Transverse colon (tissue), 4 donors: Measurements from ENCODE around the gene LCTL. TPM values are rescaled to one million over a fixed set of nuclear protein-coding genes. Genes with fewer than 3 reads are reported as not detected.
A peak's percentile ranks its signal among the peaks of the same experiment; 100 is the strongest.
"Not testable (repeated sequence)": the region's sequence is repeated elsewhere in the genome, so short reads cannot be mapped to it uniquely, and the experiment has no call there.

Source experiments
- DNase-seq: peaks from one replicate; pipeline ENCODE4 v3.0.0-alpha.2; 2019
- H3K27ac ChIP-seq, 4 donors: fragments of 200-600 bp; sonication (generic); 2 replicates each; pipeline ENCODE4 v1.5.1; 2016 to 2018; ENCODE audit warnings: inconsistent platforms in 4 of 4
- H3K27me3 ChIP-seq: fragments of 200-600 bp; sonication (generic); 2 replicates; pipeline ENCODE4 v1.5.1; 2017; ENCODE audit warnings: inconsistent platforms
- H3K36me3 ChIP-seq, 4 donors: fragments of 200-600 bp; sonication (generic); 2 replicates each; pipeline ENCODE4 v1.5.1; 2017 to 2019; ENCODE audit warnings: inconsistent platforms in 4 of 4
- H3K4me1 ChIP-seq, 4 donors: fragments of 200-600 bp; sonication (generic); 2 replicates each; pipeline ENCODE4 v1.5.1; 2017 to 2020; ENCODE audit warnings: inconsistent platforms in 4 of 4
- H3K4me3 ChIP-seq, 4 donors: fragments of 200-600 bp; sonication (generic); 1 replicate in 1 of 4; 2 replicates in 3 of 4; pipeline versions ENCODE4 v1.5.1 to v1.6.1; 2017 to 2019; ENCODE audit warnings: inconsistent platforms in 4 of 4
- H3K9me3 ChIP-seq, 2 donors: fragments of 200-600 bp; sonication (generic); 2 replicates each; pipeline ENCODE4 v1.5.1; 2017 to 2019; ENCODE audit warnings: inconsistent platforms in 2 of 2
- CTCF ChIP-seq, 5 experiments: fragments of 200-600 bp in 3 of 5; fragments of 450-650 bp in 2 of 5; sonication (generic) in 3 of 5; IDR thresholded peaks; 1 replicate in 2 of 5; 2 replicates in 3 of 5; pipeline ENCODE4 v1.5.1; 2016 to 2017; ENCODE audit warnings: antibody characterized with exemption in 5 of 5, inconsistent platforms in 3 of 5, mild to moderate bottlenecking in 2 of 5, moderate library complexity in 1 of 5
- EP300 ChIP-seq: sonication (generic); formaldehyde crosslinking; IDR thresholded peaks from one replicate; pipeline ENCODE4 v1.6.1; 2017; ENCODE audit warnings: antibody characterized with exemption, low read depth
- POLR2A ChIP-seq: fragments of 450-650 bp; IDR thresholded peaks from one replicate; pipeline ENCODE4 v1.6.1; 2016; ENCODE audit warnings: antibody characterized with exemption, mild to moderate bottlenecking, moderate library complexity
- POLR2AphosphoS5 ChIP-seq, 3 donors: sonication (generic); formaldehyde crosslinking; IDR thresholded peaks; one replicate each; pipeline ENCODE4 v1.6.1; 2016; ENCODE audit warnings: antibody characterized with exemption in 3 of 3
- WGBS, 2 donors: methylation state at CpG; one replicate each; pipeline ENCODE4 v1.1.5; 2018; ENCODE audit warnings: low coverage in 1 of 2; 5-methylcytosine and 5-hydroxymethylcytosine counted together
- in situ Hi-C, 4 donors: fragments of 200-750 bp; cut with MboI; loops; one replicate each; pipeline versions ENCODE4 v1.15.0 to v1.15.1; 2017; ENCODE audit warnings: low sequenced_read_pairs in 3 of 4, low pct_ligation_motif_present in 1 of 4, low pct_unique_long_range_greater_than_20kb in 1 of 4
- intact Hi-C: fragments of 100-400 bp; cut with DNase I; formaldehyde crosslinking; loops from one replicate; pipeline ENCODE4 v1.15.1; 2023; ENCODE audit warnings: low total_unique reads
- total RNA-seq, 4 donors: library from RNA; depleted of rRNA; stranded (reverse); fragments of >200 nt; gene quantifications; one replicate each; pipeline ENCODE4 v1.1.0, GENCODE V29; 2016

Gene LCTL
- total RNA-seq, 4 donors from 2014 or later = not detected

GRCh38 chr15:66503780-66504562 is 61.8 kb downstream of the LCTL start:
- TF ChIP-seq POLR2AphosphoS5 (IDR thresholded peaks at IDR 0.05) (no peak), EP300 (no peak), POLR2A (no peak), CTCF (IDR thresholded peaks at IDR 0.05) (no peak)
- no peak for DNase-seq
- WGBS, 2 donors = 1 to 3% methylated on average over 10 to 12 of the region's 12 CpGs
- H3K4me1 ChIP-seq = peaks cover 11 to 32% (median 22%) of the 10 kb centered on the region in 4 donors
- no peaks in the 10 kb centered on the region for H3K9me3 ChIP-seq
- peak overlapping the region; percentile 58 to 96 (median 88) for H3K4me3 ChIP-seq
- H3K27me3 ChIP-seq = no peaks in the 10 kb centered on the region
- in situ Hi-C loops (no loop called here), intact Hi-C loops (loop anchor here (2.0 kb wide), 1 partner anchor 117 kb away; the partner anchor contains the start of gene MAP2K1)
- peak overlapping the region; percentile 88 to 98 (median 92) for H3K27ac ChIP-seq
- peaks cover 0 to 41% (median 19%) of the 10 kb centered on the region in 4 donors for H3K36me3 ChIP-seq

GRCh38 chr15:66503041-66503648 is 62.7 kb downstream of the LCTL start:
- H3K27me3 ChIP-seq, intact Hi-C loops, H3K9me3 ChIP-seq, DNase-seq, in situ Hi-C loops: not testable (repeated sequence)
- Histone ChIP-seq H3K4me3 (peak overlapping the region in 2 of 4 donors; percentile 58 to 84), H3K27ac (peak overlapping the region; percentile 88 to 98 (median 92)), H3K36me3 (peaks cover 0 to 44% (median 21%) of the 10 kb centered on the region in 4 donors), H3K4me1 (peaks cover 13 to 35% (median 22%) of the 10 kb centered on the region in 4 donors)
- 38 to 46% methylated on average over 11 to 13 of the region's 13 CpGs for WGBS, 2 donors

- Histone ChIP-seq H3K36me3 (peaks cover 0 to 44% (median 21%) of the 10 kb centered on the region in 4 donors), H3K27ac (no peak overlapping the region), H3K9me3 (no peaks in the 10 kb centered on the region), H3K27me3 (no peaks in the 10 kb centered on the region), H3K4me1 (peaks cover 14 to 39% (median 22%) of the 10 kb centered on the region in 4 donors), H3K4me3 (peak overlapping the region in 1 of 4 donors; percentile 84)
- no peak for DNase-seq
- in situ Hi-C loops = no loop called here
- TF ChIP-seq POLR2AphosphoS5 (IDR thresholded peaks at IDR 0.05) (no peak), CTCF (IDR thresholded peaks at IDR 0.05) (no peak), EP300 (no peak), POLR2A (no peak)
- 63 to 92% methylated on average over 9 to 10 of the region's 10 CpGs for WGBS, 2 donors
- intact Hi-C loops = no loop called here
Measured at GRCh38 chr15:66502491-66502890, 63.3 kb downstream of the LCTL start.

- in situ Hi-C loops, H3K4me3 ChIP-seq, DNase-seq, H3K27me3 ChIP-seq, intact Hi-C loops, H3K27ac ChIP-seq, H3K9me3 ChIP-seq: not testable (repeated sequence)
- peaks cover 20 to 42% (median 28%) of the 10 kb centered on the region in 4 donors for H3K4me1 ChIP-seq
- 80 to 83% methylated on average over 1 to 7 of the region's 7 CpGs for WGBS, 2 donors
- peaks cover 0 to 44% (median 21%) of the 10 kb centered on the region in 4 donors for H3K36me3 ChIP-seq
Measured at GRCh38 chr15:66500346-66500745, 65.5 kb downstream of the LCTL start.
